Measurements from ENCODE around the gene MORC1. TPM values are rescaled to one million over a fixed set of nuclear protein-coding genes. Genes with fewer than 3 reads are reported as not detected.

The MORC1 gene
- total RNA-seq, 3 donors from 2014 or later: not detected

DNA sequence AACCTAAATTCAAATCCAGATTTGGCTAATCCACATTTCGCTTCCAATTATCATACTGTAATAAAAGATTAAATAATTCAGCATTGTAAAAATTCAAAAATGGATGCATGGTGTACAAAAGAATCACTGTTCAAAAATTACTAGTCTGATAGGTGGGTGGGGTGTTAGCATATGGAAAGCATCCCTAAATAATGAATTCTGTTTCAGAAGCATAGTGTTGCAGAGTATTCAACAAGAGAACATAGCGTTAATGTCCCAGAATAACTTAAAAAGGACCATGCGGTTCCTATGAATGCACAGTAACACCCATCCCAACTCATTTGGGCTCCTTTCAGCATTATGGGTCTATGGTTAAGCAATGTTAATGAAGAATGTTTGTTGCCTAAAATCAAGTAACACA lies 51.1 kb downstream of the MORC1 start:
- intact Hi-C loops (cut with DNase I, micrococcal nuclease): no loop called here
- Histone ChIP-seq H3K36me3 (ENCODE audit: low read depth) (no peaks in the 10 kb centered on the region), H3K4me1 (ENCODE audit: low read depth) (no peaks in the 10 kb centered on the region), H3K9me3 (no peaks in the 10 kb centered on the region), H3K4me3 (no peak overlapping the region)
- DNase-seq (no peak), ATAC-seq (no peak)
- no peak for TF ChIP-seq CTCF (IDR thresholded peaks at IDR 0.05)

- H3K36me3 ChIP-seq (ENCODE audit: low read depth): no peaks in the 10 kb centered on the region
- ATAC-seq (no peak), DNase-seq (no peak)
- no peak overlapping the region for H3K4me3 ChIP-seq
- intact Hi-C loops (cut with DNase I, micrococcal nuclease): no loop called here
- no peaks in the 10 kb centered on the region for H3K9me3 ChIP-seq
- no peaks in the 10 kb centered on the region for H3K4me1 ChIP-seq (ENCODE audit: low read depth)
- TF ChIP-seq CTCF (IDR thresholded peaks at IDR 0.05): no peak
Observed at GRCh38 chr3:109059264-109059663, 58.7 kb downstream of the MORC1 start.

DNA sequence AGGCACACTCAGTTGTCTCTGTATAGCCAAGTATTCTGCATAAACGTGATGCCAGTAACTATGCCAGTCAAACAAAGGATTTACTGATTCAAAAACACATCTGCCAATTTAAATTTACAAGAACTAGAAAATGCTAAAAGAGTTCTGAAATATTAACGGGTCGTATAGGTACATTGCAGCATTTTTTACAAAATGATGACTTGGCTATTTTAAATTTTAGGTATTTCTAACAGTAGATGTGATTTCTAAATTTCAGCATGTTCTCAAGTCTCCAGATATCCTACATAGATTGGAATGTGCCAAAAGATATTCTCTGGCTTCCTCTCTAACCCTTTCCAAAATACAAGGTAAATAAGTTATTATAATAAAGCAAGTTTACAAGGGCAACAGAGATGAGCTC lies 60.3 kb downstream of the MORC1 start:
- TF ChIP-seq CTCF (IDR thresholded peaks at IDR 0.05): no peak
- H3K4me1 ChIP-seq (ENCODE audit: low read depth): no peaks in the 10 kb centered on the region
- DNase-seq (no peak), ATAC-seq (no peak)
- no peak overlapping the region for H3K4me3 ChIP-seq
- intact Hi-C loops (cut with DNase I, micrococcal nuclease): no loop called here
- no peaks in the 10 kb centered on the region for H3K9me3 ChIP-seq
- no peaks in the 10 kb centered on the region for H3K36me3 ChIP-seq (ENCODE audit: low read depth)

DNA sequence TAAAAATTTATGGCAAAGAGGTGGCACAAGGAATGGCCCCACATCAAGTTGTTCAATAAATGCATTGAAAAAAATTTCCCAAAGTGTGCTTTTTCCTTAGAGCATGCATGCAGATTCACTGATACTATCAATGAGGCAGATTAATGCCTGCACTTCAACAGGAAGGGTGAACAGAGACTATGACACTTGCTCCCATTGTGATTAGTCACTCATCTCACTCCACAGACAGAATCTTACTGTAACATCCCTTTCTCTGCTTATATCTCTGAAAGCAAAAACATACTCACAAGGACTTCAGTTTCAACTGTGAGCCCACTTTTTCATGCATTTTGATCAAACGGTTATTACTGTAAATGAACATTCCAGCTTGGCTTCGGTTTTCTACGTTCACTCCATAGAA lies 60.9 kb downstream of the MORC1 start:
- Histone ChIP-seq H3K36me3 (ENCODE audit: low read depth) (no peaks in the 10 kb centered on the region), H3K4me1 (ENCODE audit: low read depth) (no peaks in the 10 kb centered on the region), H3K9me3 (no peaks in the 10 kb centered on the region), H3K4me3 (no peak overlapping the region)
- no peak for ATAC-seq
- no peak for TF ChIP-seq CTCF (IDR thresholded peaks at IDR 0.05)
- intact Hi-C loops (cut with DNase I, micrococcal nuclease): no loop called here
- DNase-seq: no peak

GRCh38 chr3:109050591-109051167 lies 67.3 kb downstream of the MORC1 start:
- no peak for TF ChIP-seq CTCF (IDR thresholded peaks at IDR 0.05)
- DNase-seq: peak in 1 of 3 donors; percentile 39
- intact Hi-C loops (cut with DNase I, micrococcal nuclease): loop anchor here in 1 of 2 donors (2.0 kb wide), 1 partner anchor 30 kb away; no protein-coding TSS in a partner anchor
- Histone ChIP-seq H3K4me1 (ENCODE audit: low read depth) (no peaks in the 10 kb centered on the region), H3K36me3 (ENCODE audit: low read depth) (no peaks in the 10 kb centered on the region), H3K9me3 (no peaks in the 10 kb centered on the region), H3K4me3 (no peak overlapping the region)
- ATAC-seq: peak; percentile 64

DNA sequence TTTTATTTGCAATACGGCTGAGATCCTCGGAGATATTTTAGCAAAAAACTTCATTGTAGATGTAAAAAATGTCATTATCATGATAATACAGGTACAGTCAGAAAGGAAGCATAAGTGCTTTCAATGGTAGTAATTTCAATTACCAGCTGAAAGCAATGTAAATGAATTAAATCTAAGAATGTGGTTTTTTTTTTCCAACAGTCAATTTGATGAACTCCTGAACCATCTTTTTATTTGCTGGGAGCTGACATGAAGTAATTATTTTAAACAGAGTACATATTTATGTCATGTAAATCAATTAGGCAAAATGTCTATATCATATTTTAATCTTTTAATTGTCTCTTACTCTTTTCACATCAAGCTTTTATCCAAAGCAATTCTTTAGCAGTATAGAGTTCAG lies 70.6 kb downstream of the MORC1 start:
- H3K4me3 ChIP-seq: no peak overlapping the region
- H3K4me1 ChIP-seq (ENCODE audit: low read depth): no peaks in the 10 kb centered on the region
- no peaks in the 10 kb centered on the region for H3K9me3 ChIP-seq
- intact Hi-C loops (cut with DNase I, micrococcal nuclease): no loop called here
- H3K36me3 ChIP-seq (ENCODE audit: low read depth): no peaks in the 10 kb centered on the region
- ATAC-seq (no peak), DNase-seq (no peak)
- TF ChIP-seq CTCF (IDR thresholded peaks at IDR 0.05): no peak

Measured in mucosa of descending colon (tissue), 3 donors.